Activated B cell treated with CpG ODN at 0.5 μM for 24 hours (primary cell): ENCODE data around the gene SYTL5. TPM values are rescaled to one million over a fixed set of nuclear protein-coding genes. Genes with fewer than 3 reads are reported as not detected.

Source experiments
- ATAC-seq: fragments of 200-7000 bp; cut with Tn5 transposase; one replicate; pipeline ENCODE4 v1.10.0; 2021; ENCODE audit warnings: low read depth, mild to moderate bottlenecking, moderate library complexity
- CTCF ChIA-PET: fragments of 350-600 bp; sonication (Branson Sonifier 250); formaldehyde crosslinking; loops from one replicate; lab custom pipeline; 2021; ENCODE audit warnings: antibody characterized with exemption; lab: Charles Lee
- POLR2A ChIA-PET: fragments of 350-600 bp; sonication (Branson Sonifier 250); formaldehyde crosslinking; loops from one replicate; lab custom pipeline; 2021; ENCODE audit warnings: antibody characterized with exemption; lab: Charles Lee
- DNase-seq: peaks from one replicate; pipeline ENCODE4 v3.0.0; 2022
- H3K27ac Mint-ChIP-seq: one replicate; pipeline ENCODE4 v1.8.0; 2020; ENCODE audit warnings: mixed read lengths
- H3K27me3 Mint-ChIP-seq: one replicate; pipeline ENCODE4 v1.8.0; 2021; ENCODE audit warnings: mixed read lengths
- H3K36me3 Mint-ChIP-seq: one replicate; pipeline ENCODE4 v1.8.0; 2021; ENCODE audit warnings: low read depth, mixed read lengths
- H3K4me1 Mint-ChIP-seq: one replicate; pipeline ENCODE4 v1.8.0; 2021; ENCODE audit warnings: mixed read lengths
- H3K4me3 Mint-ChIP-seq: one replicate; pipeline ENCODE4 v1.8.0; 2020; ENCODE audit warnings: mild to moderate bottlenecking, mixed read lengths
- H3K9me3 Mint-ChIP-seq: one replicate; pipeline ENCODE4 v1.8.0; 2020; ENCODE audit warnings: mixed read lengths
- CTCF ChIP-seq: fragments of 200-600 bp; IDR thresholded peaks from one replicate; pipeline ENCODE4 v1.8.0; 2022; ENCODE audit warnings: antibody characterized with exemption, mild to moderate bottlenecking
- intact Hi-C: fragments of 100-400 bp; cut with micrococcal nuclease; formaldehyde crosslinking; loops from one replicate; pipeline ENCODE4 v1.15.1; 2024
- total RNA-seq: library from RNA; stranded (reverse); gene quantifications from 2 replicates; pipeline ENCODE4 v1.2.3, GENCODE V29; 2022

SYTL5 gene
- total RNA-seq, 1 donor from 2014 or later, result not detected

- Mint-ChIP-seq H3K4me1 (peaks cover 2% of the 10 kb centered on the region), H3K9me3 (peaks cover 3% of the 10 kb centered on the region), H3K36me3 (no peaks in the 10 kb centered on the region), H3K4me3 (no peak overlapping the region), H3K27ac (no peak overlapping the region), H3K27me3 (no peaks in the 10 kb centered on the region)
- POLR2A ChIA-PET, result no interaction called here
- TF ChIP-seq CTCF, result no peak
- intact Hi-C loops, result no loop called here
- CTCF ChIA-PET, result no interaction called here
- ATAC-seq (no peak), DNase-seq (no peak)
Observed at GRCh38 chrX:38099688-38100087, 93.3 kb downstream of the SYTL5 start.

GRCh38 chrX:38102240-38102639, 95.9 kb downstream of the SYTL5 start:
- Mint-ChIP-seq H3K36me3 (no peaks in the 10 kb centered on the region), H3K27me3 (peaks cover 1% of the 10 kb centered on the region), H3K27ac (no peak overlapping the region), H3K4me1 (peaks cover 2% of the 10 kb centered on the region), H3K4me3 (no peak overlapping the region), H3K9me3 (peaks cover 3% of the 10 kb centered on the region)
- ATAC-seq (no peak), DNase-seq (no peak)
- POLR2A ChIA-PET, result no interaction called here
- intact Hi-C loops, result no loop called here
- CTCF ChIA-PET, result no interaction called here
- TF ChIP-seq CTCF, result no peak

GRCh38 chrX:38102875-38103274, 96.5 kb downstream of the SYTL5 start:
- no peaks in the 10 kb centered on the region for H3K36me3 Mint-ChIP-seq
- no peak overlapping the region for H3K4me3 Mint-ChIP-seq
- CTCF ChIA-PET, result no interaction called here
- no peak for TF ChIP-seq CTCF
- H3K9me3 Mint-ChIP-seq, result peaks cover 3% of the 10 kb centered on the region
- no peak overlapping the region for H3K27ac Mint-ChIP-seq
- intact Hi-C loops, result no loop called here
- DNase-seq (no peak), ATAC-seq (no peak)
- POLR2A ChIA-PET, result no interaction called here
- H3K27me3 Mint-ChIP-seq, result peaks cover 1% of the 10 kb centered on the region
- peaks cover 2% of the 10 kb centered on the region for H3K4me1 Mint-ChIP-seq

- peaks cover 1% of the 10 kb centered on the region for H3K27me3 Mint-ChIP-seq
- intact Hi-C loops, result no loop called here
- ChIA-PET CTCF (no interaction called here), POLR2A (no interaction called here)
- no peak for ATAC-seq
- H3K4me1 Mint-ChIP-seq, result peaks cover 2% of the 10 kb centered on the region
- no peak overlapping the region for H3K4me3 Mint-ChIP-seq
- H3K36me3 Mint-ChIP-seq, result no peaks in the 10 kb centered on the region
- TF ChIP-seq CTCF, result no peak
- no peaks in the 10 kb centered on the region for H3K9me3 Mint-ChIP-seq
- H3K27ac Mint-ChIP-seq, result no peak overlapping the region
- no peak for DNase-seq
Observed at GRCh38 chrX:38103857-38104812, 97.8 kb downstream of the SYTL5 start.

- H3K9me3 Mint-ChIP-seq, result no peaks in the 10 kb centered on the region
- no peak overlapping the region for H3K4me3 Mint-ChIP-seq
Observed at GRCh38 chrX:38105216-38105725, 98.9 kb downstream of the SYTL5 start.

More at GRCh38 chrX:38105216-38105725, 98.9 kb downstream of the SYTL5 start:
- no peak overlapping the region for H3K27ac Mint-ChIP-seq
- H3K4me1 Mint-ChIP-seq, result peaks cover 2% of the 10 kb centered on the region
- ATAC-seq, result no peak
- no peak for DNase-seq
- CTCF ChIA-PET, result no interaction called here
- intact Hi-C loops, result no loop called here
- H3K27me3 Mint-ChIP-seq, result peaks cover 1% of the 10 kb centered on the region
- TF ChIP-seq CTCF, result no peak
- no peaks in the 10 kb centered on the region for H3K36me3 Mint-ChIP-seq
- POLR2A ChIA-PET, result no interaction called here
